Measurements from ENCODE around the gene FYB2. TPM values are rescaled to one million over a fixed set of nuclear protein-coding genes. Genes with fewer than 3 reads are reported as not detected.
A peak's percentile ranks its signal among the peaks of the same experiment; 100 is the strongest.

The FYB2 gene
- total and polyA plus RNA-seq, 8 donors, result 0.44 to 6.3 (median 1.5) TPM

DNA sequence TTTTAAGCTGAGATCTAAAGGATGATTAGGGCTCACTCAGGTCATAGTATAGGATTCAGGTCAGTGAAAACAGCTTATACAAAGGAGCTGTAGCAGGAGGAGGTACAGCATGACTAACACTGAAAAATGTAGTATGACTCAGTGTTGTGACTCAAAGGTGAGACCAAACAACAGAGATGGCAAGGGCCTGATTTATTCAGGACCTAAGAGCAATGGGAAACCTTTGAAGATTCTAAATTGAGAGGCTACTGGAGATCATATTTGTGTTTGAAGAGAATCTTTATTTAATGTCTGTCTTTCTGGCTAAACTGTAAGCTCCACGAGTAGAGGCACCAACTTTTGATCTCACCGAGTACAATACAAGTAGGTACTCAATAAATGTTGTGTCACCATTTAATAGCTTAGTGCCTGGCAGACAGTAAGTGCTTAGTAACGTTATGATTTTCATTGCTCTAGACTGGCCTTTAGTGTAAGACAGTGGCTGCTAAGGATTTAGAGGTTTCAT, 130.6 kb downstream of the FYB2 start:
- FAIRE-seq, result no peak
- H3K27me3 ChIP-seq, result no peaks in the 10 kb centered on the region
- intact Hi-C loops (cut with DNase I), result no loop called here

DNA sequence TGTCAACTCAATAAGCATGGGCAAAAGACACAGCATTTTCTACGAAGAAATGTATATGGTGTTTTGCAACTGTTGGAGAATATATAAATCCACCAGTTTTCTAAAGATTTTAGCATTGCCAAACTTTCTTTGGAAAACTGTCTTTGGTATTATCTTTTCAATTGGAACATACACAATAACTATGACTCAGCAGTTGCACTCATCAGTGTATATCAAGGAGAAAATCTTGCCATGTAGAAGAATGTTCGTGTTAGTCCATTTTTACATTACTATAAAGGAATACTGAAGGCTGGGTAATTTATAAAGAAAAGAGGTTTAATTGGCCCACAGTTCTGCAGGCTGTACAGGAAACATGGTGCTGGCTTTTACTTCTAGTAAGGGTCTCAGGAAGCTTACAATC, 133.0 kb downstream of the FYB2 start:
- H3K9me3 ChIP-seq, result no peaks in the 10 kb centered on the region
- H3K36me3 ChIP-seq, result no peaks in the 10 kb centered on the region
- no peaks in the 10 kb centered on the region for H3K4me1 ChIP-seq
- no peak overlapping the region for H3K27ac ChIP-seq
- WGBS, 2 donors, result 92 to 94% methylated on average over 2 of the region's 2 CpGs
- ATAC-seq (no peak), DNase-seq (no peak), FAIRE-seq (no peak)
- H3K4me3 ChIP-seq, result no peak overlapping the region
- intact Hi-C loops (cut with DNase I), result no loop called here
- TF ChIP-seq, protein P1, sequence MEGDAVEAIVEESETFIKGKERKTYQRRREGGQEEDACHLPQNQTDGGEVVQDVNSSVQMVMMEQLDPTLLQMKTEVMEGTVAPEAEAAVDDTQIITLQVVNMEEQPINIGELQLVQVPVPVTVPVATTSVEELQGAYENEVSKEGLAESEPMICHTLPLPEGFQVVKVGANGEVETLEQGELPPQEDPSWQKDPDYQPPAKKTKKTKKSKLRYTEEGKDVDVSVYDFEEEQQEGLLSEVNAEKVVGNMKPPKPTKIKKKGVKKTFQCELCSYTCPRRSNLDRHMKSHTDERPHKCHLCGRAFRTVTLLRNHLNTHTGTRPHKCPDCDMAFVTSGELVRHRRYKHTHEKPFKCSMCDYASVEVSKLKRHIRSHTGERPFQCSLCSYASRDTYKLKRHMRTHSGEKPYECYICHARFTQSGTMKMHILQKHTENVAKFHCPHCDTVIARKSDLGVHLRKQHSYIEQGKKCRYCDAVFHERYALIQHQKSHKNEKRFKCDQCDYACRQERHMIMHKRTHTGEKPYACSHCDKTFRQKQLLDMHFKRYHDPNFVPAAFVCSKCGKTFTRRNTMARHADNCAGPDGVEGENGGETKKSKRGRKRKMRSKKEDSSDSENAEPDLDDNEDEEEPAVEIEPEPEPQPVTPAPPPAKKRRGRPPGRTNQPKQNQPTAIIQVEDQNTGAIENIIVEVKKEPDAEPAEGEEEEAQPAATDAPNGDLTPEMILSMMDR (IDR thresholded peaks at IDR 0.05), result no peak
- no peaks in the 10 kb centered on the region for H3K27me3 ChIP-seq

More for the DNA sequence above, 130.6 kb downstream of the FYB2 start:
- WGBS, 2 donors, result 72 to 80% methylated on average over 3 of the region's 3 CpGs
- no peak overlapping the region for H3K4me3 ChIP-seq
- TF ChIP-seq, protein P1 (IDR thresholded peaks at IDR 0.05), result no peak
- no peak for DNase-seq
- no peaks in the 10 kb centered on the region for H3K4me1 ChIP-seq
- peak in 3 of 4 donors; percentile 56 to 82 (median 80) for ATAC-seq
- H3K27ac ChIP-seq, result no peak overlapping the region
- H3K36me3 ChIP-seq, result no peaks in the 10 kb centered on the region
- no peaks in the 10 kb centered on the region for H3K9me3 ChIP-seq

DNA sequence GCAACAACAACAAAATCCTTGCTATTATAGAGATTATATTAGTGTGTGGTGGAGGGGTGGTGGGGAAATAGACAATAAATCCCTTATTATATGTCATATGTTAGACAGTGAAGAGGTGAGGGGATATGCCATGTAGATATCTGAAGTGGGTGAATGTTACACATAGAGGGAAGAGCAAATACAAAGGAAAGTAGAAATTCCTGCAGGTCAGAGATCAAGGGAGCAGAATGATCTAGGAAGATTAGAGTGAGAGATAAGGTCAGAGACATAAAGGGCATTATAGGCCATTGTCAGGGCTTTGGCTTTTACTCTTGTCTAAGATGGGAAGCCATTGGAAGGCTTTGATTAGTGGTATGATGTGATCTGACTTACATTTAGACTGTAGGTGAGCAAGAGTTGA, 135.6 kb downstream of the FYB2 start:
- TF ChIP-seq, protein P1 (IDR thresholded peaks at IDR 0.05), result no peak
- intact Hi-C loops (cut with DNase I), result no loop called here
- no peak for FAIRE-seq

DNA sequence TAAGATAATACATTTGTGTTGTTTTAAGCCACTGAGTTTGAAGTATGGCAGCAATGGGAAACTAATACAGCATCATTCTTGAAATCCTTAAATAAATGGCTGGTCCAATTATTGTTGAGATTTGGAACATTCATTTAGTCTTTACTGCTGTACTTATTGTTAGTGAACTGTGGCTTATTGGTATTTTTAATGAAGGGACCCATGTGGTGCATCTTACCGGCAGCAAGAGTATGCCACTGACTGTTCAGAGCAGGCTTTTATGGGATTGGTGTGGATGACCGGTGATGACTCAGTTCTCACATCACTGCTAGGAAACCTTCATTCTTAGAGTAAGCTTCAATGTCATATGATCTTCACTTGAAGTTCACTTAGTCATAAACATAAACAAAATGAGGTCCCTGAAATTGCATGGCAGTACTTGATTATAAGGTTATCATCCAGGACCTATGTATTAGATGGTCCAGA, 142.6 kb downstream of the FYB2 start:
- ATAC-seq, result no peak
- intact Hi-C loops (cut with DNase I), result no loop called here
- WGBS, 2 donors, result 69 to 98% methylated on average over 2 of the region's 2 CpGs
- Histone ChIP-seq H3K9me3 (no peaks in the 10 kb centered on the region), H3K27ac (no peak overlapping the region), H3K36me3 (no peaks in the 10 kb centered on the region), H3K4me3 (no peak overlapping the region), H3K27me3 (no peaks in the 10 kb centered on the region), H3K4me1 (peaks cover 0 to 3% (median 0%) of the 10 kb centered on the region in 3 donors)
- FAIRE-seq, result no peak
- TF ChIP-seq, protein P1 (IDR thresholded peaks at IDR 0.05), result no peak
- DNase-seq, result no peak

More for the DNA sequence above, 135.6 kb downstream of the FYB2 start:
- Histone ChIP-seq H3K4me1 (no peaks in the 10 kb centered on the region), H3K4me3 (no peak overlapping the region), H3K27ac (no peak overlapping the region), H3K36me3 (no peaks in the 10 kb centered on the region), H3K27me3 (no peaks in the 10 kb centered on the region), H3K9me3 (no peaks in the 10 kb centered on the region)
- ATAC-seq, result no peak
- no peak for DNase-seq

DNA sequence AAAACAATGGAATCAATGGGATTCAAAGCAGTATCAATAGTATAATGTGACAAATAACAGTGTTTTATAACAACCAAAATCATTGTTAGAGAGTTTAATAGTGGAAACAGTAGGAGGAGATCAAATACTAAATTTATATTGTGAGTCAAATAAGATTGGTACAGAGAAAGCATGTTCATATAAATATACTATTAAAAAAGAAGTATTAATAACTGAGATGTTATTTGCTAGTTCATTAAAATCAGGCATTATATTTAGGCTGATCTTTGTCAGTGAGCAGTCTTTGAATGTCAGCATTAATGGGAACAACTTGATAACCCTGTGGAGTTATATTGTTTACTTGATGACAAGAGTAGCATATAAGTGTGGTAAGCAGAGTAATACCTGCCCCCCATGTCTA, 143.4 kb downstream of the FYB2 start:
- no peak for ATAC-seq
- no peak for DNase-seq
- H3K9me3 ChIP-seq, result no peaks in the 10 kb centered on the region
- no peaks in the 10 kb centered on the region for H3K36me3 ChIP-seq
- H3K4me1 ChIP-seq, result peaks cover 0 to 3% (median 0%) of the 10 kb centered on the region in 3 donors
- peak; percentile 65 for FAIRE-seq
- H3K4me3 ChIP-seq, result no peak overlapping the region
- H3K27me3 ChIP-seq, result no peaks in the 10 kb centered on the region
- no peak overlapping the region for H3K27ac ChIP-seq
- TF ChIP-seq, protein P1 (IDR thresholded peaks at IDR 0.05), result no peak
- intact Hi-C loops (cut with DNase I), result no loop called here
